HEK293T (cell line): Measurements from ENCODE around the gene COL28A1.

Source experiments
- CTCF ChIA-PET: fragments of 350-600 bp; formaldehyde crosslinking; extraction: SDS; loops from one replicate; lab custom pipeline; 2021; ENCODE audit warnings: antibody characterized with exemption, inconsistent platforms; lab: Yijun Ruan, JAX
- POLR2A ChIA-PET: fragments of 350-600 bp; formaldehyde crosslinking; extraction: SDS; loops from one replicate; lab custom pipeline; 2020; ENCODE audit warnings: antibody characterized with exemption, inconsistent platforms; lab: Yijun Ruan, JAX
- DNase-seq: peaks from one replicate; pipeline ENCODE4 v3.0.0; 2012; ENCODE audit warnings: mixed read lengths; ENCODE audit errors: extremely low spot score
- ARNT ChIP-seq: fragments of 450-650 bp; IDR thresholded peaks from 2 replicates; pipeline ENCODE4 v1.6.1; 2017; ENCODE audit warnings: mild to moderate bottlenecking
- BHLHE40 ChIP-seq: fragments of 450-650 bp; IDR thresholded peaks from 2 replicates; pipeline ENCODE4 v1.6.1; 2016; ENCODE audit warnings: mild to moderate bottlenecking, moderate library complexity, borderline replicate concordance
- CTBP1 ChIP-seq: fragments of 450-650 bp; IDR thresholded peaks from 2 replicates; pipeline ENCODE4 v1.6.1; 2016; ENCODE audit warnings: borderline replicate concordance
- ELF4 ChIP-seq: fragments of 450-650 bp; IDR thresholded peaks from 2 replicates; pipeline ENCODE4 v1.6.1; 2017; ENCODE audit warnings: antibody characterized with exemption
- FOXA1 ChIP-seq: fragments of 450-650 bp; IDR thresholded peaks from 2 replicates; pipeline ENCODE4 v1.6.1; 2016; ENCODE audit warnings: mild to moderate bottlenecking
- FOXK2 ChIP-seq: fragments of 450-650 bp; IDR thresholded peaks from 2 replicates; pipeline ENCODE4 v1.6.1; 2016; ENCODE audit warnings: mild to moderate bottlenecking
- FOXM1 ChIP-seq: fragments of 450-650 bp; IDR thresholded peaks from 2 replicates; pipeline ENCODE4 v1.6.1; 2017; ENCODE audit warnings: mild to moderate bottlenecking, borderline replicate concordance
- HDGF ChIP-seq: fragments of 450-650 bp; IDR thresholded peaks from 2 replicates; pipeline ENCODE4 v1.6.1; 2017; ENCODE audit warnings: antibody characterized with exemption, borderline replicate concordance
- L3MBTL2 ChIP-seq: fragments of 450-650 bp; conservative IDR thresholded peaks from 2 replicates; pipeline ENCODE4 v1.6.1; 2016; ENCODE audit warnings: mild to moderate bottlenecking
- LEF1 ChIP-seq: fragments of 450-650 bp; IDR thresholded peaks from 2 replicates; pipeline ENCODE4 v1.6.1; 2017; ENCODE audit warnings: mild to moderate bottlenecking, borderline replicate concordance
- NFRKB ChIP-seq: fragments of 450-650 bp; IDR thresholded peaks from 2 replicates; pipeline ENCODE4 v1.6.1; 2016; ENCODE audit warnings: mild to moderate bottlenecking, moderate library complexity
- PKNOX1 ChIP-seq: fragments of 450-650 bp; IDR thresholded peaks from 2 replicates; pipeline ENCODE4 v1.6.1; 2016
- SP1 ChIP-seq: fragments of 450-650 bp; IDR thresholded peaks from 2 replicates; pipeline ENCODE4 v1.6.1; 2017
- SUZ12 ChIP-seq: fragments of 450-650 bp; IDR thresholded peaks from 2 replicates; pipeline ENCODE4 v1.6.1; 2016; ENCODE audit warnings: mild to moderate bottlenecking
- TARDBP ChIP-seq: fragments of 450-650 bp; IDR thresholded peaks from 2 replicates; pipeline ENCODE4 v1.6.1; 2016
- ZNF384 ChIP-seq: fragments of 450-650 bp; IDR thresholded peaks from 2 replicates; pipeline ENCODE4 v1.6.1; 2016

Gene COL28A1

GRCh38 chr7:7490003-7490402 lies 45.7 kb downstream of the COL28A1 start:
- POLR2A ChIA-PET, result no interaction called here
- CTCF ChIA-PET, result no interaction called here
- no peak for DNase-seq
- TF ChIP-seq TARDBP (no peak), ZNF384 (no peak), SP1 (no peak), HDGF (no peak), PKNOX1 (no peak), FOXM1 (no peak), SUZ12 (no peak), NFRKB (no peak), BHLHE40 (no peak), ELF4 (no peak), FOXA1 (no peak), FOXK2 (no peak), L3MBTL2 (no peak), CTBP1 (no peak), ARNT (no peak), LEF1 (no peak)

- CTCF ChIA-PET, result no interaction called here
Measured at GRCh38 chr7:7489546-7489945, 46.1 kb downstream of the COL28A1 start.

GRCh38 chr7:7486362-7486761 lies 49.3 kb downstream of the COL28A1 start:
- ChIA-PET CTCF (no interaction called here), POLR2A (no interaction called here)
- no peak for DNase-seq
- TF ChIP-seq ZNF384 (no peak), LEF1 (no peak), L3MBTL2 (no peak), BHLHE40 (no peak), FOXA1 (no peak), PKNOX1 (no peak), ELF4 (no peak), SUZ12 (no peak), TARDBP (no peak), ARNT (no peak), HDGF (no peak), FOXM1 (no peak), NFRKB (no peak), SP1 (no peak), CTBP1 (no peak), FOXK2 (no peak)

More at GRCh38 chr7:7489546-7489945, 46.1 kb downstream of the COL28A1 start:
- POLR2A ChIA-PET, result no interaction called here
- TF ChIP-seq PKNOX1, result no peak
- TF ChIP-seq FOXM1, result no peak
- TF ChIP-seq BHLHE40, result no peak
- no peak for TF ChIP-seq ARNT
- TF ChIP-seq FOXA1, result no peak
- TF ChIP-seq HDGF, result no peak
- TF ChIP-seq L3MBTL2, result no peak
- no peak for TF ChIP-seq CTBP1
- TF ChIP-seq TARDBP, result no peak
- no peak for TF ChIP-seq ELF4
- no peak for TF ChIP-seq ZNF384
- no peak for TF ChIP-seq FOXK2
- no peak for TF ChIP-seq NFRKB
- TF ChIP-seq LEF1, result no peak
- no peak for TF ChIP-seq SUZ12
- TF ChIP-seq SP1, result no peak
- DNase-seq, result no peak

- TF ChIP-seq PKNOX1, result no peak
- no peak for TF ChIP-seq ARNT
- TF ChIP-seq LEF1, result no peak
- no peak for TF ChIP-seq HDGF
- TF ChIP-seq FOXA1, result no peak
- TF ChIP-seq SP1, result no peak
- no peak for TF ChIP-seq FOXM1
- no peak for TF ChIP-seq ZNF384
- no peak for TF ChIP-seq TARDBP
- TF ChIP-seq L3MBTL2, result no peak
- no peak for TF ChIP-seq CTBP1
- TF ChIP-seq SUZ12, result no peak
- TF ChIP-seq BHLHE40, result no peak
- no peak for TF ChIP-seq NFRKB
- no peak for TF ChIP-seq ELF4
- TF ChIP-seq FOXK2, result no peak
- no peak for DNase-seq
- ChIA-PET POLR2A (no interaction called here), CTCF (no interaction called here)
Measured at GRCh38 chr7:7484072-7484471, 51.6 kb downstream of the COL28A1 start.

- POLR2A ChIA-PET, result no interaction called here
- TF ChIP-seq FOXM1 (no peak), SUZ12 (no peak), L3MBTL2 (no peak), ARNT (no peak), CTBP1 (no peak), LEF1 (no peak), TARDBP (no peak), BHLHE40 (no peak)
- CTCF ChIA-PET, result no interaction called here
- DNase-seq, result no peak
Measured at GRCh38 chr7:7481802-7482201, 53.9 kb downstream of the COL28A1 start.

- TF ChIP-seq ZNF384 (no peak), CTBP1 (no peak), SP1 (no peak), SUZ12 (no peak), ARNT (no peak), PKNOX1 (no peak), LEF1 (no peak), FOXA1 (no peak), NFRKB (no peak), TARDBP (no peak), L3MBTL2 (no peak), FOXK2 (no peak), ELF4 (no peak), FOXM1 (no peak), BHLHE40 (no peak), HDGF (no peak)
- POLR2A ChIA-PET, result no interaction called here
- CTCF ChIA-PET, result no interaction called here
- no peak for DNase-seq
Measured at GRCh38 chr7:7479275-7479805, 56.3 kb downstream of the COL28A1 start.
